ENCODE measurements around the gene LDB1. TPM values are rescaled to one million over a fixed set of nuclear protein-coding genes. Genes with fewer than 3 reads are reported as not detected.

The LDB1 gene
- total RNA-seq, 1 experiment from 2014 or later: 16.8 TPM

DNA sequence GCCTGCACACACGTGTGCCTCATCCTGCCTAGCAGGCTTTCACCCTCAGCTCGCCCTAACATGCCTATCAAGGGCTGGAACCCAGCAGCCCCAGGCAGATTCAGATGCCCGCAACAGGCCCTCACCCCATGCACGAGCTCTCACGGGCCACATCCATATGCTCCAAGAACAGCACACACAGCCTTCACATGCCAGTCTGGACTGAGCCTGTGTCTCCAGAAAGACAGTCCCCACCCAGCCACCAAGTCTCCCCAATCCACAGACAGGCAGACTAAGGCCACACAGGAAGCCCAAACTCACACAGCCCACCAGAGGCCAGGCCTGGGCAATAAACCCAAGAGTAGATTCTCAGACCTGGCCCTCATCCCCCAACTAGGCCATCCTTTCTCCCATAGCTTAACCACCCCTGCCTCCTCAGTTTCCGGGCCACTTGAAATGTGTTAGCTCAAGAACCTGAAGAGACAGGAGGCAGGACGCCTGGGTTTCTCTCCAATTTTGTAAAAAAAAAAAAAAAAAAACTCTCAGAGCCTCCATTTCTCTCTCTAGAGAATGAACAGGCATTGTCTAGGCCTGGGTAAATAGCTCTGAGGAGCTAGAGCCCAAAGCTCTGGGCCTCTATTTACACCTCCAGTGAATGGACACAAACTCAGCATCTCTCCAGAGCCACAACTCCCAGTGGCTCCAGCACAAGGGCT, 6.8 kb downstream of the LDB1 start:
- no peak for DNase-seq (ENCODE audit: low spot score)

DNA sequence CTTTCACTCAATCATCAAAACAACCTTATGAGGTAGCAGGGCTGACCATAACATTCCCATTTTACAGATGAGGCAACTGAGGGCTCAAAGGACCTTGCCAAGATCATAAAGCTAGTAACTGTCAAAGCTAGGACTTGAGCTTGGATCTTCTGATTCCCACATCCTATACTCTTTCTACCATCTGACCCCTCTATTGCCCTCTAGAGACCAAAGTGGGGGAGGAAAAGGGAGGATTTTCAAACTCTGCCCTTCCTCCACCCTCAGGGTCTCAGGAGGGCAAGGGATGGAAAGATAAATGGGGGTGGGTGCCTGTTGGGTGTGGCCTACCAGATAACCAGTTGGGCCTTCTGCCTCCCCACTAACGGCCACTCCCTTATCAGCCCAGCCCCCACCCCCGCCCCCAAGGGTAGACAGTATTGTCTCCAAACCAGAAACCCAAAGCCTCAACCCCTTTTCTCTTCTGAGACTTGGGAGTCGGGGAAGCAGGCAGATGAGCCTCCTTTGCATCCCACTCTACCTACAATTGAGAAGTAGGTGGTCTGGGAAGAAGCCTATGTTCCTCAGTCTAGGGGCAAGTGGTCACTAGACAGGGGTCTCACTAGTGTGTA, 7.9 kb downstream of the LDB1 start:
- DNase-seq (ENCODE audit: low spot score): no peak

DNA sequence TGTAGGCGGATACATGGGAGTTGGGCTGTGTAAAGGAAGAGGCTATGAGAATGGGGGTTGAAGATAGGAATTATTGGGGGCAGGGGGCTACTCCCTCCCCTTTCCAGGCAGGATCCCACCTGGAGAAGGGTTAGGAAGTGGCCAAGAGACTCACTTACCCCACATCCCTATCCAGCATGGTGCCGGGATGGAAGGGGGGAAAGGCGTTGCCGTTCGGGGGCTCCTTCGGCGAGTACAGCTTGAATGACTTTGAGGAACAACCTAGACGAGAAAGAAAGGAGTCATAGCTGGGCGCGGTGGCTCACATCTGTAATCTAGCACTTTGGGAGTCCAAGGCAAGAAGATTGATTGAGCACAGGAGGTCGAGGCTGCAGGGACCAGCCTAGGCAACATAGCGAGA, 8.9 kb downstream of the LDB1 start:
- DNase-seq (ENCODE audit: low spot score): no peak

DNA sequence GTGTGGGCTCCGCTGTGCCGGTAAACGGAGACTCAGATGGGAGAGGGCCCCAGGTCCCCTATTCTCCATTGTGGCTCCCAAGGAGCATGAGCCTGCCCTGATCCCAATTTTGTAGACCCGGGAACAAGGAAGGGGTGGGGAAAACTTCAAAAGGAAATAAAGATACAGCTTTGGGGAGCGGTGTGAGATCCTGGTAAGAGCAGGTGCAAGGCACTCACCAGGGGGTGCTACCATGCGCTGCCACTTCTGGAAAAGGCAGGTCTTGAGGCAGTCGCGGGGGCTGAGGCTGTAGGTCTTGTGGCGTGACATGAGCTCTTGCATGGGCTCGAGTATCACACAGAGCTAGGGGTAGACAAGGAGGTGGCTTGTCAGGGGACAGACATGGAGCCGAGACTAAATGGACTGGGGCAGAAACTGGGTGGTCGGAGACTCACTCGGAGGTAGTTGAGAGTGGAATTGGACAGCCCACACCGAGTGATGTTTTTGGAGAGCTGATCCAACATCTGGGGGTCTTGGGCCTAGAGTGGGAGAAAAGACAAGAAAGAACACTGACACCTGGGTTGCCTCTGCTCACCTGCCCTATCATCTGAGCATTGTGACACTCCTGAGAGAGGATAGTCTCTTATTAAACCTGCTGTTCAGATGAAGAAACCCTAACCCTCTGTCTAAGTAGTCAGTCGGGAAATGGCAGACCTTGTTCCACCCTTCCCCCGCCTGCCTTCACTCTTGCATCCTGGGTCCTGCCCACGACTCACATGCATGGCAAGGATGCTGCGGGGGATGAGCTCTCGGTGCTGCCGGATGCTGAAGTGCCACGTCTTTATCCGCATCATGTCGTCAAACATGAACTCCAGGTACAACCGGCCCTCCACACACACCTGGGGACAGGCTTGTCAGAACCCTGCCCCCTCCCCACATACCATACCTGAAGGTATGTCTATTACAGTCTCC, 10.7 kb downstream of the LDB1 start:
- peak; percentile 2 for DNase-seq (ENCODE audit: low spot score)

DNA sequence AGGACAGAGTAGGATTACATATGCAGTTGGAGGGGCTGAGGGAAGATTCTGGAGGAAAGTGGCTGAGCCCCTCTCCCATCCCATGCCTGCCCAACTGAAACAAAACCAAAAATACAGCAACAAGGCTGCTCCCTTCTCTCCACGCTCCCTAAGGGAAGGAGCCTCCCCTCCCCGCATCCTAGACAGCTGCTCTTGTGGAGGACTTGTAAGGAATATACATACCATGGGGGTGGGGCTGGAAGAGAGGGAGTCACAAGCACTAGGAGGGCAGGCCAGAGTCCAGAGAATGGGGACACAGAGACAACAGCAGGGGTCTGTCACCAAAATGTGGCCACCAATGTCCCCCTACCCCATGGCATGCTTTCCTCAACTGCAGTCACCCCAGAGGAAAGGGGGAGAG, 13.2 kb downstream of the LDB1 start:
- DNase-seq (ENCODE audit: low spot score): peak; percentile 3

DNA sequence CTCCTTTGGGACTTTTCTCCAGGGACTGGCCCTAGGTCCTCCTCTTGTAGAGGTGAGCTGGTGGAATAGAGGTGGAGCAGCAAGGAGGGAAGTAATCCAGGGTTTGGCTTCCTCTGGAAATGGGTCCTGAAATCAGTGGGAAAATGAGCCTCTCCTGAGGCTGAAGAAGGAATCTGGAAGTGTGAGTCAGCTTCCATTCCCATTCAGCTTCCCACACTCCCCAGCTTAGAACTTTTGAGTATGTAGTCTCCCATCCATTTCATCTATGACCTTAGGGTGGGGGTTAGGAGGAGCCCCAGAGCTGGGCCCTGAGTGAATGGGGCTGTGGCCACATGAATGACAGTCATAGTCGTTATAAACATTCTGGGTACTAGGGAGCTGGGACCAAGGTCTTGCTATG, 17.7 kb downstream of the LDB1 start:
- DNase-seq (ENCODE audit: low spot score): no peak

DNA sequence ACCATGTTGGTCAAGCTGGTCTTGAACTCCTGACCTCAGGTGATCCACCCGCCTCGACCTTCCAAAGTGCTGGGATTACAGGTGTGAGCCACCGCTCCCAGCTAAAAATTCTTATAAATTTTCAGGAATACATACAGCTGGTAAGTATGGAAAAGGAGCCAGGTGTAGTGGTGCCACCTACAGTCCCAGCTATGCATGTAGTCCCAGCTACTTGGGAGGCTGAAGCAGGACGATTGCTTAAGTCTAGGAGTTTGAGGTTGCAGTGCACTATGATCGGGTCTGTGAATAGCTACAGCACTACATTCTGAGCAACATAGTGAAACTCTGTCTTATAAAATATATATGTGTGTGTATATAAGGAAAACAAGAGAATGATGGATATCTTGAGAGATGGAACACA, 19.0 kb downstream of the LDB1 start:
- peak; percentile 6 for DNase-seq (ENCODE audit: low spot score)

DNA sequence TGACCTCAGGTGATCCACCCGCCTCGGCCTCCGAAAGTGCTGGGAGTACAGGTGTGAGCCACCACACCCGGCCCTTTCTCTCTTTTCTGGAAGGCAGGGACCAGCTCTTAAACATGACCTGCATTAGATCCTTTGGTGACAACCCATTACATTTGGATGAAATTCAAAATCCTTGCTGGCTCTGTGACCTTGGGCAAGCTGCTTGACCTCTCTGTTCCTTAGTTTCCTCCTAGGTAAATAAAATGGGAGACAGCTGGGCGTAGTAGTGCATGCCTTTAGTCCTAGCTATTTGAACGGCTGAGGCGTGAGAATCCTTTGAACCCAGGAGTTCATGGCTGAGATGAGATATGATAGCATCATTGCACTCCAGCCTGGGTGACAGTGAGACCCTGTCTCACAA, 23.7 kb downstream of the LDB1 start:
- no peak for DNase-seq (ENCODE audit: low spot score)

DNA sequence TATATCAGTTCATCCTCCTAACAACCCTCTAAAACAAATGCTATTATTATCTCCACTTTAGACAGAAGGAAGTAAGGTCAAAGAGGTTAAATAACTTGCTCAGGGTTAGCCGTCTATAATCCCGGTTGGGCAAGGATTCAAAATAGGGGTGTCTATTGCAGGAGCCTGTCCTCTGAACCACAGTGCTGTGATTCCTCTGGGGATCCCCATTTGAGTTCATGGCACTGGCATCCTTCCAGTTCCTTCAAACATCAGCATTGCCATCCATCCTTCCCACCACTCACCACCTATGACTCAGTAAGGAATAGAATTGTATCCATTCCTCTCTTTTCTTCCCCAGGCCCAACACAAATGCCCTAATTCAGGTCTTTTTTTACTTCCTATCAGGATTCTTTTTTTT, 29.4 kb downstream of the LDB1 start:
- DNase-seq (ENCODE audit: low spot score): no peak

DNA sequence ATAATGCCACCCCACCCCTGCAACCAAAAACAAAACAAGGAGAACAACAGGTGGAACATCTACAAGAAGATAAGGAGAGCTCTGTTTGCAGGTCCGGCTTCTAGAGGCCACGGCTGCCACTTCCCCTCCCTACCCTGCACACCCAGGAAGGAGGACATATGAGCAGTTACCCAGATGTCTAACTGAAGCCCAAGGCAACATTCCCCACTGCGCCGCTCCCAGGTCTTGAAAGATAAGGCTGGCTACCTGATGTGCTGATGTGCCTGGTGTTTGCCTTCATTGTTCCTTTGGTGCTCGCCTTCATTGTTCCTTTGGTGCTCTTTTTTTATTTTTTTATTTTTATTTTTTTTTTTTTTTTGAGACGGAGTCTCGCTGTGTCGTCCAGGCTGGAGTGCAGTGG, 34.0 kb downstream of the LDB1 start:
- DNase-seq (ENCODE audit: low spot score): no peak

DNA sequence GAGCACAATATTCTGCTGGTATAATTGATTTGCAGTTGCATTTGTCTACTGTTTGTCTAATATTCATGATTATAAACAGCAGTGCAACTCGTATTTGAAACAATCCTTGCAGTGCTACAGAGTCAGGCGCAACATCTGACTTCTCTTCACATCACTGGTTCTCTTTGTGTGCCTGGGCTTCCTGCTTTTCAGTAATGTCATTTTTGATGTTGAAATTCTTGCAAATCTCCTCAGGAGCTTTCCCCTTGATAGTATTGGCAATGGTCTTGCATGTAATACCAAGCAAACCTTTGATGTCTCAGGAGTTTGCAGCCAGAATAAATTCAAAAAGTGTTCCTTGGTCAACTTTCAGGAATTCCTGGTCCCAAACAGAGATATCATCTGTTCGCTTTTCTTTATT, 34.8 kb downstream of the LDB1 start:
- no peak for DNase-seq (ENCODE audit: low spot score)

DNA sequence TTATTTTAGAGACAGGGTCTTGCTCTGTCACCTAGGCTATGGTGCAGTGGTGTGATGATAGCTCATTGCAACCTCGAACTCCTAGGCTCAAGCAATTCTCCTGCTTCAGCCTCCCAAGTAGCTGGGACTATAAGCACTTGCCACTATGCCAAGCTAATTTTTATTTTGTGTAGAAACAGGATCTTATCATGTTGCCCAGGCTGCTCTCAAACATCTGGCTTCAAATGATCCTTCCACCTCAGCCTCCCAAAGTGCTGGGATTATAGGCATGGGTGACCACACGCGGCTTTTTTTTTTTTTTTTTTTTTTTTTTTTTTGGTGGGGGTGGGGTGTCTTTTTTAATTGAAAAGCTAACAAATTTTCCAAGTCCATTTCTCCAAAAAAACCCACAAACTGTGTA, 36.6 kb downstream of the LDB1 start:
- DNase-seq (ENCODE audit: low spot score): no peak

DNA sequence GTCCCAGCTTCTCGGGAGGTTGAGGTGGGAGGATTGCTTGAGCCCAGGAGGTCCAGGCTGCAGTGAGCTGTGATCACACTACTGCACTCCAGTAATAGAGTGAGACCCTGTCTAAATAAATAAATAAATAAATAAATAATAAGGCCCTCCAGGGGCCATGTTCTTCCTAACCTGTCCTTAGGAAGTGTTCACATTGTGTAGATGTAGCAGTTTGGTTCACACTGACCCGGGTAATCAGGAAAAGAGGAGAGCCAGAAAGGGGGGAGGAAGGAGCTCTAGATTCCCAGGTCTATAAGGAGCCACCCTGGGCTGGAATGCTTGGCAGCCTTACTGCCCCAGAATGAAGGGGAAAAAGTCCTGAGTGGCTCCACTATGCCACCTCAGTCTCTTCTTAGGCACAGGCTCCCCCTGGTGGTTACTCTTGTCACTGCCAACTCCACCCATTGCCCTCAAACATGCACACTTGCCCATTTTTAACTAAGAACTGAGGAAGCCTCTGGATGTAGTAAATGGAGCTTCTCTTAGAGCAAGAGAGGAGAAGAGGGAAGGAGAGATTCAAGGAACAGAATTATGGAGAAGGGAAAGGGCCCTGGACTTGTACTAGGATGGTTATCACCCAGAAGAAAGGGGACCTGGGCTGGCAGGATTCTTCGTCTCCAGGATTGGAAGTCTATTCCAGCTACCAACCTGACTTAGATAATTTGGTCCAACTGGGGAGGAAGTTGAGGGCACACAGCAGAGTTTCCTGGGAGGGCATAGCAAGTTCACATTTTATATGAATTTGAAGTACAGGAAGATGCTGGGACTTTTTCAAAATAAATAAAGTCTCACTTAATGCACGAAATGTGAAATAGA, 47.3 kb downstream of the LDB1 start:
- peak; percentile 59 for DNase-seq (ENCODE audit: low spot score)

DNA sequence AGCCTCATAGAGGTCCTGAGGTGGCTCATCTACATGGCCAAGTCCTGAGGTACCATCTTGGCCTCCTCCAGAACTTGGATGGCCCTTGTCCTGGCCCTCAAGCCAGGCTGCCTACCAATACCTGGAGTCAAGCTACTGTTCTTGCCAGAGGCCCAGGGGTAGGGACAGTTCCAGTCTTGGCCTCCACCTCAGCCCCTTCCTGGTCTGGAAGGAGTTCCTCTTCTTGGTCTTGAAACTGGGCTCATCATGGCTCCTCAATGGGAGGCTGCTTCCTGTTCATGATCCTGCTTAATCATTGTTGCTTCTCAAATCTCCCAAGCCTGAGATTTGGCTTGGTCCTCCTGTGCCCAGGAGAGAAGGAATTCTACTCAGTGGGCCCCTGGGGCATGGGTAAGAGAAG, 51.1 kb downstream of the LDB1 start:
- no peak for DNase-seq (ENCODE audit: low spot score)

DNA sequence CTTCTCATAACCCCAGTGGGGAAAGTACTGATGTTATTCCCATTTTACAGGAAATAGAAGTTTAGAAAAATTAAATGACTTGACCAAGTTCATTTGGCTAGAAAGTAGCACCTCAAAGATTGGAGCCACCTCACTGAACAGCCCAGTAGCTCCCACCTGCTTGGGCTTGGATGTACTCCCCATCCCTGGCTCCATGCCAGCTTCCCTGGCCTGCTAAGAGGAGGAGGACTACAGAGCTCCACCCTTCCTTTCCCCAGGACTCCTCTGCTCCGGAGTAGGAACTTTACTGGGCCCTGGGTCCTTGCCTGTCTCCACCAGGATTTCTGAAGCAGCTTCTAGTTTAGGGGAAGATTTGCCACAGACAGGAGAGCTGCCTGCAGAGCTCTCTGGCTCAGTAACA, 52.0 kb downstream of the LDB1 start:
- DNase-seq (ENCODE audit: low spot score): no peak

DNA sequence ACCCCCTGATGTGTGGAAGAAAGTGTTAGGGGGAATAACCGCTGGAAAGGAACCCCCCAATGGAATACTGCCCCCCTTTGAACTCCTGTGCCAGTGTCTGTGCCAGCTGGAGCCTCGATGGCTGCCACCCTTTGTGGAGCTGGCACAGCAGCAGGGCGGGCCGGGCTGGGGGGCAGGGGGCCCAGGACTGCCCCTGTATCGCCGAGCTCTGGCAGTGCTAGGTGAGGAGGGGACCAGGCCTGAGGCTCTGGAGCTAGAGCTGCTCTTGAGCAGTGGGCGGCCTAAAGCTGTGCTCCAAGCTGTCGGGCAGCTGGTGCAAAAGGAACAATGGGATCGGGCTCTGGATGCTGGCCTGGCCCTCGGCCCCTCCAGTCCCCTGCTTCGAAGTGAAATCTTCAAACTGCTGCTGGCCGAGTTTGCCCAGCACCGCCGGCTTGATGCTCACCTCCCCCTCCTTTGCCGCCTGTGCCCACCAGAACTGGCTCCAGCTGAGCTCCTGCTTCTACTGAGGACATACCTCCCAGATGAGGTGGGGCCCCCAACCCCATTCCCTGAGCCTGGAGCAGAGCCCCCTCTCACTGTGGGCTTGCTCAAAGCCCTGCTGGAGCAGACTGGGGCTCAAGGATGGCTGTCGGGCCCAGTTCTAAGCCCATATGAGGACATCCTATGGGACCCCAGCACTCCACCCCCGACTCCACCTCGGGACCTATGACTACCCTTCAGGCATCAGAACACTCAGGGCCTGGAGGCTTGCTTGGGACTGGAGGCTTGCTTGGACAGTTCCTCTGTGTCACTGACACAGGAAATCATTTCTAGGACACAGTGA, 52.9 kb downstream of the LDB1 start:
- DNase-seq (ENCODE audit: low spot score): no peak

DNA sequence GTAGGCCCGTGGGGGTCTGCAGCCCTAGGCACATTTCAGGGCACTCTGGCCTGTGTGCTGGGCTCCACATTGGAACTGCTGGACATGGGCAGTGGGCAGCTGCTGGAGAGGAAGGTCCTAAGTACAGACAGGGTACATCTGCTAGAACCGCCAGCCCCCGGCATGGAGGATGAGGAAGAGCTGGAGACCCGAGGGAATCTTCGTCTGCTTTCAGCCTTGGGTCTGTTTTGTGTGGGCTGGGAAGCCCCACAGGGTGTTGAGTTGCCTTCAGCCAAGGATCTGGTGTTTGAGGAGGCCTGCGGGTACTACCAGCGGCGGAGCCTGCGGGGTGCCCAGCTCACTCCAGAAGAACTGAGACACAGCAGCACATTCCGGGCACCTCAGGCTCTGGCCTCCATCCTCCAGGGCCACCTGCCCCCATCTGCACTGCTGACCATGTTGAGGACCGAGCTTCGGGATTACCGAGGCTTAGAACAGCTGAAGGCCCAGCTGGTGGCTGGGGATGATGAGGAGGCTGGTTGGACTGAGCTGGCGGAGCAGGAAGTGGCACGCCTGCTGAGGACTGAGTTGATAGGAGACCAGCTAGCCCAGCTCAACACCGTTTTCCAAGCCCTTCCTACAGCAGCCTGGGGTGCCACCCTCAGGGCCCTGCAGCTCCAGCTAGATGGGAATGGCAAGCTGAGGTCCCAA, 53.6 kb downstream of the LDB1 start:
- no peak for DNase-seq (ENCODE audit: low spot score)

DNA sequence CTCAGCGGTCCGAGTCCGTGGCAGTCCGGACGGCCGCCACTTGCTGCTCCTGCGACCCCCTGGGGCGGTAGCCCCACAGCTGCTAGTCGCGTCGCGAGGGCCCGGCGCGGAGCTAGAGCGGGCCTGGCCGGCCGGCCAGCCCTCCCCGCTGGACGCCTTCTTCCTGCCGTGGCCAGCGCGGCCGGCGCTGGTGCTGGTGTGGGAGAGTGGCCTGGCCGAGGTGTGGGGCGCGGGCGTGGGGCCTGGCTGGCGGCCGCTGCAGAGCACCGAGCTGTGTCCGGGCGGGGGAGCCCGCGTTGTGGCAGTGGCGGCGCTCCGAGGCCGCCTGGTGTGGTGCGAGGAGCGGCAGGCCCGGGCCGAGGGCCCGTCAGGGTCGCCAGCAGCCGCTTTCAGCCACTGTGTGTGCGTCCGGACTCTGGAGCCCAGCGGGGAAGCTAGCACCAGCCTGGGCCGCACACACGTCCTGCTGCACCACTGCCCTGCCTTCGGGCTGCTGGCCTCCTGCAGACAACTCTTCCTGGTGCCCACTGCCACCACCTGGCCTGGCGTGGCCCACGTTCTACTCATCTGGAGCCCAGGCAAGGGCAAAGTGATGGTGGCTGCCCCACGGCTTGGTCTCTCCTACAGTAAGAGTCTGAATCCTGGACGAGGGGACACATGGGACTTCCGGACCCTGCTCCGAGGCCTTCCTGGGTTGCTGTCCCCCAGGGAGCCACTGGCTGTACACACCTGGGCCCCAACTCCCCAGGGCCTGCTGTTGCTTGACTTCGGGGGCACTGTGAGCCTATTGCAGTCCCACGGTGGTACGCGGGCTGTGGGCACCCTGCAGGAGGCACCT, 54.4 kb downstream of the LDB1 start:
- DNase-seq (ENCODE audit: low spot score): no peak

DNA sequence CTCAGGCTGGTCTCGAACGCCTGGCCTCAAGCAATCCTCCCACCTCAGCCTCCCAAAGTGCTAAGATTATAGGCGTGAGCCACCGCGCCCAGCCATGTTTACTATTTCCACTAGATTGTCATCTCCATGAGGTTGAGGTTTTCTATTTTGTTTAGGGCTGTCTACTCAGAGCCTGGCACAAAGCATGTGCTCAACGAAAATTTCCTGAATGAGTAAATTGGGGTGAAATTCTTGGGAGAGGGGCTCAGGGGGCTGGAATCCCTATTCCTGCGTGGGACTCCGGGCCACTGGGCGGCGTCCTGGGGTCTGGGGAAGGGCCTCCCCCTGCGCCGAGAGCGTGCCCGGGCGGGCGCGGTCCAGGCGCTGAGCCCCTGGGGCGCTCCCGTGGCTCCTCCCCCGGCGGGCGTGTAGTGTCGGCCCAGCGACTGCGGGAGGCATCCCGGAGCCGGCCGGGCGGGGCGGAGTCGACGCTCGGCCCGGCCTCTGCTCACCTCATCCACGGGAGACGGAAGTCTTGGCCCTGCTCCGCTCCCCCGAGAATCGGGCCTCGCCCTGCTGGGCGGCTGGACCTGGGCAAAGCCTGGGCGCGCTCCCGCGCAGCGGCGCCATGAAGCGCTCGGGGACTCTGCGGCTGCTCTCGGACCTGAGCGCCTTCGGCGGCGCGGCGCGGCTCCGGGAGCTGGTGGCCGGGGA, 55.2 kb downstream of the LDB1 start, which contains the start of gene HPS6:
Gene HPS6 (plus strand): TSS at position 482 of the 693 bp plus-strand sequence. CDS start 126 bp downstream, at position 608.
- peak; percentile 84 for DNase-seq (ENCODE audit: low spot score)

All from H4 (cell line).